Measurements from ENCODE around the gene TSPAN31. TPM values are rescaled to one million over a fixed set of nuclear protein-coding genes. Genes with fewer than 3 reads are reported as not detected.
"Not testable (repeated sequence)": the region's sequence is repeated elsewhere in the genome, so short reads cannot be mapped to it uniquely, and the experiment has no call there.

Gene TSPAN31
- polyA plus RNA-seq (ENCODE audit: insufficient read length in 10 of 10), result 10 to 100 TPM; 38.1 to 52.2 (median 44.0) TPM
- long read RNA-seq, donor 1, transcript TSPAN31-201 (6 exons, 1,849 nt), result major isoform, 11 of 76 reads
- long read RNA-seq, donor 1, partial matches to known transcripts, result 64 of 76 reads
- long read RNA-seq, donor 1, other reads (novel, unspliced or antisense), result 0 of 76 reads
- long read RNA-seq, donor 2, transcript TSPAN31-201 (6 exons, 1,849 nt), result major isoform, 8 of 106 reads
- long read RNA-seq, donor 2, partial matches to known transcripts, result 21 of 106 reads
- long read RNA-seq, donor 2, other reads (novel, unspliced or antisense), result 75 of 106 reads
- long read RNA-seq, donor 3, result 0 reads
- long read RNA-seq, donor 4, partial matches to known transcripts, result 0 of 3 reads
- long read RNA-seq, donor 4, other reads (novel, unspliced or antisense), result 0 of 3 reads
- long read RNA-seq, donor 5, transcript TSPAN31-201 (6 exons, 1,849 nt), result major isoform, 11 of 18 reads
- long read RNA-seq, donor 5, partial matches to known transcripts, result 7 of 18 reads
- long read RNA-seq, donor 5, other reads (novel, unspliced or antisense), result 0 of 18 reads
- long read RNA-seq, donor 6, transcript TSPAN31-201 (6 exons, 1,849 nt), result major isoform, 11 of 12 reads
- long read RNA-seq, donor 6, partial matches to known transcripts, result 0 of 12 reads
- long read RNA-seq, donor 6, other reads (novel, unspliced or antisense), result 0 of 12 reads
- long read RNA-seq, donor 7, transcript TSPAN31-201 (6 exons, 1,849 nt), result major isoform, 6 of 7 reads
- long read RNA-seq, donor 7, partial matches to known transcripts, result 0 of 7 reads
- long read RNA-seq, donor 7, other reads (novel, unspliced or antisense), result 0 of 7 reads
- long read RNA-seq, donor 8, transcript TSPAN31-201 (6 exons, 1,849 nt), result major isoform, 7 of 8 reads
- long read RNA-seq, donor 8, partial matches to known transcripts, result 0 of 8 reads
- long read RNA-seq, donor 8, other reads (novel, unspliced or antisense), result 0 of 8 reads
- long read RNA-seq, donor 9, partial matches to known transcripts, result 0 of 1 reads
- long read RNA-seq, donor 9, other reads (novel, unspliced or antisense), result 0 of 1 reads

- DNase-seq, result peak; percentile 98 to 99 (median 99)
Measured at GRCh38 chr12:57744777-57745484, at the start of gene TSPAN31. Gene TSPAN31, plus strand, starts transcription at chr12:57745039. Its CDS starts 116 bp downstream, at chr12:57745155.

- DNase-seq, result no peak
Measured at GRCh38 chr12:57695770-57696432, 48.9 kb upstream of the TSPAN31 start.

DNA sequence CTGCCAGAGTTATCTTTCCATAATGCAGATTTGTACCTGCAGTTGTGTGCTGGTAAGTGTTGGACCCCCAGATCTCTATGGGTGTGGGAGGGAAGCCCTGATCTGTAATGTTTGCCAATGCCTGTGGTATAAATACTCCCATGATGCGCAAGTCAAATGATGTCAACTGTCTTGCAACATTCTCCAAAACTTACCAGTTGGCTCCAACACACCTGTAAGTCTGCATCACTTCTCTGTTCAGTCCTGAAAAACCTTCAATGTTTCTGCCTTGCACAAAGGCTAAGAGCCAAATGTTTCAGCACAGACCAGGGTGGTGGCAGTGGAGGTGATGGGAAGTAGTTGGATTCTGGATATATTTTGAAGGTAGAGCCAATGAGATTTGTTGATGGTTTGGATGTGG, 47.8 kb upstream of the TSPAN31 start:
- no peak for DNase-seq

DNA sequence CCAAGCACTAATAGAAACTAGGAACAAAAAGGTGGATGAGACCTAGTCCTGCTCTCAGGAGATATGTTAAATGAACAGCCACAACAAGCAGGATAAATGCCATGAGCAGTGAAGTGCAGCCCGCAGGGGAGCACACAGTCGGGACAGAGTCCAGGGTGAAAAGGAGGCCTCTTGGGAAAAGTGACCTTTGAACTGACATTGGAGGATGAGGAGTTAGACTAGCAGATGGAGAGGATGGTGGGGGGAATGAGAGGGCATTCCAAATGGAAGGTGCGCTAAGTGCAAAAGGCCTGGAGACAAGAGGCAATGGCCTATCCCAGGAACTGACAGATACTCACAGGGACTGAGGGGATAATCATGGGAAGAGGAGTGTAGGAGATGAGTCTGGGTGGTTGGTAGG, 46.4 kb upstream of the TSPAN31 start:
- no peak for DNase-seq

DNA sequence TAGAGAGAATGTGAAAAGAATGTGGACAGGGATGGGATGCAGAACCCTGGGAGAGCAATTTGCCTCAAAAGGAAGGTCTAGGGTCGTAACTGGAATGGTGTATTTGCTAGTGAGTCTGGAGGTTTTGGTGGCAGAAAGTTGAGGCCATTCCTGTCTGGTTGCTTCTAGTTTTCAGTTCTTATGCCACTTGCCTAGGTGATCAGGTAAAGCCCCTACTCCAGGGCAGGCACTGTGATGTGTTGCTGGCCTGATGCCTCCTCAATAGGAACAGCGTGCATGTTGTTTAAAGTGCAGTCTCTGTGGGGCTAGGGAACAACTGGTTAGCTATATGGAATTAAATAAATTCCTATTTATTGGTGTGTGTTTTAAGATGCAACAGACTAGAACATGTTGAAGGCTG, 44.5 kb upstream of the TSPAN31 start:
- no peak for DNase-seq

DNA sequence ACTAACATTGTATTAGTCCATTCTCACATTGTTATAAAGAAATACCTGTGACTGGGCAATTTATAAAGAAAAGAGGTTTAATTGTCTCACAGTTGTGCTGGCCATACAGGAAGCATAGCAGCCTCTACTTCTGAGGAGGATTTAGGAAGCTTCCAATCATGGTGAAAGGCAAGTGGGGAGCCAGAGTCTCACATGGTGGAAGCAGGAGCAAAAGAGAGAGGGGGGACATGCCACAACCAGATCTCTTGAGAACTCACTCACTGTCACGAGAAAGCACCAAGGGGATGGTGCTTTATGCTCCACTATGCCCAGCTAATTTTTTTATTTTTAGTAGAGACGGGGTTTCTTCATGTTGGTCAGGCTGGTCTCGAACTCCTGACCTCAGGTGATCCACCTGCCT, 37.6 kb upstream of the TSPAN31 start:
- DNase-seq, result no peak

DNA sequence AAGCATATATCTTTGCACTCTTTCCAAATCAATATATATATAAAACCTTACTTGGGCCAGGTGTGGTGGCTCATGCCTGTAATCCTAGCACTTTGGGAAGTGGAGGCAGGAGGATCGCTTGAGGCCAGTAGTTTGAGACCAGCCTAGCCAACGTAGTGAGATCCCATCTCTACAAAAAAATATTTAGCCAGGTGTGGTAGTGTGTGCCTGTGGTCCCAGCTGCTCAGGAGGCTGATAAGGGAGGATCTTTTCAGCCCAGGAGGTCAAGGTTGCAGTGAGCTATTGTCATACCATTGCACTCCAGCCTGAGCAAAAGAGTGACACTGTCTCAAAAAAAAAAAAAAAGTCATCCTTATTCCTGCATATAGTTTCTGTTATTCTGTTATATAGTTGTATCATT, 36.5 kb upstream of the TSPAN31 start:
- DNase-seq, result no peak

- DNase-seq, result no peak
Measured at GRCh38 chr12:57712701-57713100, 32.1 kb upstream of the TSPAN31 start.

DNA sequence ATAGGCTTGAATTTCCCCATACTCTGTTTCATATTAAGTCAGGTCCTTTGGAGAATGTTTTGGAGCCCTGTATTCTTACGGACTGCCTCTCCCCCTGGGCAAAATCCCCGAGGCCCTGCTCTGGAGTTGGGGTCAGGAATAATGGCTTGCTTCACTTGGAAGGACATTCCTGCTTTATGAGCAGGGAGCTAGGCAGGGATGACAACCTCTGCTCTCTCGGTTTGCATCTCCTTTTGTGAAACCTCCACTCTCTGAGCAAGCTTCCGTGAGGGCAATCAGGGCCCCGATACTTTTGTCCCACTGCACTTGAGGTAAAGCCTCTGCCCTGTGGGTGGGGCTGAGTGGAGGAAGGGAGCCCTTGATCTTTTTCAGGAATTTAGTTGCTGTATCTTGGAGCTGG, 31.6 kb upstream of the TSPAN31 start:
- no peak for DNase-seq

DNA sequence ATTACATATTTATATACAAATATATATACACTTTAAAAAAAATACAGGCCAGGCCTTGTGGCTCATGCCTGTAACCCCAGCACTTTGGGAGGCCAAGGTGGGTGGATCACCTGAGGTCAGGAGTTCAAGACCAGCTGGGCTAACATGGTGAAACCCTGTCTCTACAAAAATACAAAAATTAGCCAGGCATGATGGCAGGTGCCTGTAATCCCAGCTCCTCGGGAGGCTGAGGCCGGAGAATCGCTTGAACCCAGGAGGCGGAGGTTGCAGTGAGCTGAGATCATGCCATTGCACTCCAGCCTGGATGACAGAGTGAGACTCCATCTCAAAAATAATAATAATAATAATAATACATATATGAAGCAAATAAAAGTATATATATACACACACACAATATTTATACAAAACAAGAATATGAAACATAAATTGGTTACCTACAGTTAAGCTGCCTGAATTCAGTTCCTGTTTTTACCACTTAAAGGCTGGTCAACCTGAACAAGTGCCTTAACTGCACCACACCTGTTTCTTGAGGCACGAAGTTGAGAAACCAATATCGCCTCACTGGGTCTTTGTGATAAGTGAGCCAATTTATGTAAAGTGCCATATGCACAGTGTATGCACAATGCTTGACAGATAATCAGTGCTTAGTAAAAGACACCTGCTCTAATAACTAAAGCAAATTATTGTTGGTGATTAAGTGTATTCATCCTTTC, 29.6 kb upstream of the TSPAN31 start:
- DNase-seq, result not testable (repeated sequence)

DNA sequence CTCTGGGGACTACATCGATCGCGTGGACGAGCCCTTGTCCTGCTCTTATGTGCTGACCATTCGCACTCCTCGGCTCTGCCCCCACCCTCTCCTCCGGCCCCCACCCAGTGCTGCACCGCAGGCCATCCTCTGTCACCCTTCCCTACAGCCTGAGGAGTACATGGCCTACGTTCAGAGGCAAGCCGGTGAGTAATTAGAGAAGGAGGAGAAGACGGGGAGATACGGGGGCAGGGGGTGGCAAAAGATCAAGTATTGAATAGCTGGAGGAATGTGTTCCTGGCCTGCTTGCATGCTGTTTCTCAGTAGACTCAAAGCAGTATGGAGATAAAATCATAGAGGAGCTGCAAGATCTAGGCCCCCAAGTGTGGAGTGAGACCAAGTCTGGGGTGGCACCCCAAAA, 29.1 kb upstream of the TSPAN31 start:
- DNase-seq, result no peak

DNA sequence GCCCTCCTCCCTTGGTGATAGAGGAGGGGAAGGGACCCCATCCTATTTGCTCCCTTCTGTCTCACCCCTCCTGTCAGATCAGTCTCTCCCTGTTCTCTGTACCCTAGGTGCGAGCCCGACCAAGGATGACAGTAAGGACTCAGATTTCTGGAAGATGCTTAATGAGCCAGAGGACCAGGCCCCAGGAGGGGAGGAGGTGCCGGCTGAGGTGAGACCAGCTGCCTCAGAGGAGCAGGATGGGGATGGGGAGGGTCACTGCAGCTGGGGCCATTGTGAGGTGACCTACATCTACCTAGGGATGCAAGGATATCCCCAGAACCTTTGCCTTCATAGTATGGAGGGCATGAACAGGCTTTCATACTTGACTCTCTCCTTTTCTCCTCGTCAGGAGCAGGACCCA, 28.5 kb upstream of the TSPAN31 start:
- DNase-seq, result no peak

GRCh38 chr12:57717131-57717530, 27.7 kb upstream of the TSPAN31 start:
- DNase-seq, result no peak

- DNase-seq, result no peak
Measured at GRCh38 chr12:57717846-57718640, 26.8 kb upstream of the TSPAN31 start.

GRCh38 chr12:57718641-57719528, 26.0 kb upstream of the TSPAN31 start:
- DNase-seq, result no peak

- no peak for DNase-seq
Measured at GRCh38 chr12:57719777-57720605, 24.8 kb upstream of the TSPAN31 start.
